ENCODE data around the gene PLET1.

The PLET1 gene

DNA sequence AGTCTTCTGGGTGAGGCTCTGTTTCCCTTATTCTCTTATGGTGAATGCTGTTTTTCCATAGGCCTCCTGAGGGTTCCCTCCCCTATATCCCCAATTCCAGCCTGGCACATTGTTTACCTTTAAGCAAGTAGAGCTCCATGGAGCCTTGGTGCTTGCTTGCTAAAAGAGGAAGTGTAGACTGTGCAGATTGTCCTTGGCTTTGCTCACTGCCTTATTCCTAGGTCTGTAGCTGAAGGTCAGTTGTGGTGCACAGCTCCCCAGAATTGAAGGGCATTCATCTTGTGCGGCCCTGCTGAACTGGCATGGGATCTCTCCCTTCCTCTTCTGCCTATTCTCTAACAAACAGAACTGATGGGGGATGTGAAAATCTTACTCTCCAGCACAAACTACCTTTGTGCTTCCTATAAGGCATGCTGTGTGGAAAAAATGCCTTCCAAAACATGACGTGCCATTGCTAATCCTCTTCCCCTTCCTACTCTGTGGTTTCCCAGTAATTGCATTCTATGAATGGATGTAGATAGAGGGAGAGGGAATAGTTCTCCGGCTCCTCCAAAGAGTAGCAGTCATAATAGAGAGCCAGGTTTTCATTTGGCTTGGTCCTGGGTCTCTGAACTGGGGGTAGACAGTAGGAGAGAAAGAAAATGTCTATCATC lies 34.2 kb upstream of the PLET1 start:
- TF ChIP-seq ZFHX2 (tag by site-specific recombination; conservative IDR thresholded peaks at IDR 0.05) (no peak), ZNF221 (tag by site-specific recombination; IDR thresholded peaks at IDR 0.05; ENCODE audit: borderline replicate concordance) (no peak), ZNF660 (tag by site-specific recombination; IDR thresholded peaks at IDR 0.05) (no peak), ZNF571 (tag by site-specific recombination; IDR thresholded peaks at IDR 0.05) (no peak), ZBTB1 (tag by site-specific recombination; IDR thresholded peaks at IDR 0.05) (no peak), ZNF544 (tag by site-specific recombination; IDR thresholded peaks at IDR 0.05) (no peak), ZNF335 (tag by site-specific recombination; conservative IDR thresholded peaks at IDR 0.05) (no peak), ZNF274 (IDR thresholded peaks at IDR 0.05; ENCODE audit: low read length) (no peak), ZNF274 (tag by site-specific recombination; IDR thresholded peaks at IDR 0.05; ENCODE audit: borderline replicate concordance) (no peak), ZNF433 (tag by site-specific recombination; IDR thresholded peaks at IDR 0.05; ENCODE audit: low read depth) (no peak), ZNF747 (tag by site-specific recombination; IDR thresholded peaks at IDR 0.05) (no peak), GLIS1 (tag by site-specific recombination; IDR thresholded peaks at IDR 0.05) (no peak), ZNF560 (tag by site-specific recombination; IDR thresholded peaks at IDR 0.05; ENCODE audit: borderline replicate concordance) (no peak)
- TF ChIP-seq, protein P1, sequence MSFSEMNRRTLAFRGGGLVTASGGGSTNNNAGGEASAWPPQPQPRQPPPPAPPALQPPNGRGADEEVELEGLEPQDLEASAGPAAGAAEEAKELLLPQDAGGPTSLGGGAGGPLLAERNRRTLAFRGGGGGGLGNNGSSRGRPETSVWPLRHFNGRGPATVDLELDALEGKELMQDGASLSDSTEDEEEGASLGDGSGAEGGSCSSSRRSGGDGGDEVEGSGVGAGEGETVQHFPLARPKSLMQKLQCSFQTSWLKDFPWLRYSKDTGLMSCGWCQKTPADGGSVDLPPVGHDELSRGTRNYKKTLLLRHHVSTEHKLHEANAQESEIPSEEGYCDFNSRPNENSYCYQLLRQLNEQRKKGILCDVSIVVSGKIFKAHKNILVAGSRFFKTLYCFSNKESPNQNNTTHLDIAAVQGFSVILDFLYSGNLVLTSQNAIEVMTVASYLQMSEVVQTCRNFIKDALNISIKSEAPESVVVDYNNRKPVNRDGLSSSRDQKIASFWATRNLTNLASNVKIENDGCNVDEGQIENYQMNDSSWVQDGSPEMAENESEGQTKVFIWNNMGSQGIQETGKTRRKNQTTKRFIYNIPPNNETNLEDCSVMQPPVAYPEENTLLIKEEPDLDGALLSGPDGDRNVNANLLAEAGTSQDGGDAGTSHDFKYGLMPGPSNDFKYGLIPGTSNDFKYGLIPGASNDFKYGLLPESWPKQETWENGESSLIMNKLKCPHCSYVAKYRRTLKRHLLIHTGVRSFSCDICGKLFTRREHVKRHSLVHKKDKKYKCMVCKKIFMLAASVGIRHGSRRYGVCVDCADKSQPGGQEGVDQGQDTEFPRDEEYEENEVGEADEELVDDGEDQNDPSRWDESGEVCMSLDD (tag by site-specific recombination; IDR thresholded peaks at IDR 0.05): no peak
- TF ChIP-seq, protein P2, sequence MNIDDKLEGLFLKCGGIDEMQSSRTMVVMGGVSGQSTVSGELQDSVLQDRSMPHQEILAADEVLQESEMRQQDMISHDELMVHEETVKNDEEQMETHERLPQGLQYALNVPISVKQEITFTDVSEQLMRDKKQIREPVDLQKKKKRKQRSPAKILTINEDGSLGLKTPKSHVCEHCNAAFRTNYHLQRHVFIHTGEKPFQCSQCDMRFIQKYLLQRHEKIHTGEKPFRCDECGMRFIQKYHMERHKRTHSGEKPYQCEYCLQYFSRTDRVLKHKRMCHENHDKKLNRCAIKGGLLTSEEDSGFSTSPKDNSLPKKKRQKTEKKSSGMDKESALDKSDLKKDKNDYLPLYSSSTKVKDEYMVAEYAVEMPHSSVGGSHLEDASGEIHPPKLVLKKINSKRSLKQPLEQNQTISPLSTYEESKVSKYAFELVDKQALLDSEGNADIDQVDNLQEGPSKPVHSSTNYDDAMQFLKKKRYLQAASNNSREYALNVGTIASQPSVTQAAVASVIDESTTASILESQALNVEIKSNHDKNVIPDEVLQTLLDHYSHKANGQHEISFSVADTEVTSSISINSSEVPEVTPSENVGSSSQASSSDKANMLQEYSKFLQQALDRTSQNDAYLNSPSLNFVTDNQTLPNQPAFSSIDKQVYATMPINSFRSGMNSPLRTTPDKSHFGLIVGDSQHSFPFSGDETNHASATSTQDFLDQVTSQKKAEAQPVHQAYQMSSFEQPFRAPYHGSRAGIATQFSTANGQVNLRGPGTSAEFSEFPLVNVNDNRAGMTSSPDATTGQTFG (tag by site-specific recombination; IDR thresholded peaks at IDR 0.05; ENCODE audit: borderline replicate concordance): no peak
- TF ChIP-seq, protein P3, sequence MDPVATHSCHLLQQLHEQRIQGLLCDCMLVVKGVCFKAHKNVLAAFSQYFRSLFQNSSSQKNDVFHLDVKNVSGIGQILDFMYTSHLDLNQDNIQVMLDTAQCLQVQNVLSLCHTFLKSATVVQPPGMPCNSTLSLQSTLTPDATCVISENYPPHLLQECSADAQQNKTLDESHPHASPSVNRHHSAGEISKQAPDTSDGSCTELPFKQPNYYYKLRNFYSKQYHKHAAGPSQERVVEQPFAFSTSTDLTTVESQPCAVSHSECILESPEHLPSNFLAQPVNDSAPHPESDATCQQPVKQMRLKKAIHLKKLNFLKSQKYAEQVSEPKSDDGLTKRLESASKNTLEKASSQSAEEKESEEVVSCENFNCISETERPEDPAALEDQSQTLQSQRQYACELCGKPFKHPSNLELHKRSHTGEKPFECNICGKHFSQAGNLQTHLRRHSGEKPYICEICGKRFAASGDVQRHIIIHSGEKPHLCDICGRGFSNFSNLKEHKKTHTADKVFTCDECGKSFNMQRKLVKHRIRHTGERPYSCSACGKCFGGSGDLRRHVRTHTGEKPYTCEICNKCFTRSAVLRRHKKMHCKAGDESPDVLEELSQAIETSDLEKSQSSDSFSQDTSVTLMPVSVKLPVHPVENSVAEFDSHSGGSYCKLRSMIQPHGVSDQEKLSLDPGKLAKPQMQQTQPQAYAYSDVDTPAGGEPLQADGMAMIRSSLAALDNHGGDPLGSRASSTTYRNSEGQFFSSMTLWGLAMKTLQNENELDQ (tag by site-specific recombination; IDR thresholded peaks at IDR 0.05; ENCODE audit: low read depth): no peak
- TF ChIP-seq, protein P4, sequence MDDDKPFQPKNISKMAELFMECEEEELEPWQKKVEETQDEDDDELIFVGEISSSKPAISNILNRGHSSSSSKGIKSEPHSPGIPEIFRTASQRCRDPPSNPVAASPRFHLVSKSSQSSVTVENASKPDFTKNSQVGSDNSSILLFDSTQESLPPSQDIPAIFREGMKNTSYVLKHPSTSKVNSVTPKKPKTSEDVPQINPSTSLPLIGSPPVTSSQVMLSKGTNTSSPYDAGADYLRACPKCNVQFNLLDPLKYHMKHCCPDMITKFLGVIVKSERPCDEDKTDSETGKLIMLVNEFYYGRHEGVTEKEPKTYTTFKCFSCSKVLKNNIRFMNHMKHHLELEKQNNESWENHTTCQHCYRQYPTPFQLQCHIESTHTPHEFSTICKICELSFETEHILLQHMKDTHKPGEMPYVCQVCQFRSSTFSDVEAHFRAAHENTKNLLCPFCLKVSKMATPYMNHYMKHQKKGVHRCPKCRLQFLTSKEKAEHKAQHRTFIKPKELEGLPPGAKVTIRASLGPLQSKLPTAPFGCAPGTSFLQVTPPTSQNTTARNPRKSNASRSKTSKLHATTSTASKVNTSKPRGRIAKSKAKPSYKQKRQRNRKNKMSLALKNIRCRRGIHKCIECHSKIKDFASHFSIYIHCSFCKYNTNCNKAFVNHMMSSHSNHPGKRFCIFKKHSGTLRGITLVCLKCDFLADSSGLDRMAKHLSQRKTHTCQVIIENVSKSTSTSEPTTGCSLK (tag by site-specific recombination; IDR thresholded peaks at IDR 0.05): no peak
- TF ChIP-seq, protein P5, sequence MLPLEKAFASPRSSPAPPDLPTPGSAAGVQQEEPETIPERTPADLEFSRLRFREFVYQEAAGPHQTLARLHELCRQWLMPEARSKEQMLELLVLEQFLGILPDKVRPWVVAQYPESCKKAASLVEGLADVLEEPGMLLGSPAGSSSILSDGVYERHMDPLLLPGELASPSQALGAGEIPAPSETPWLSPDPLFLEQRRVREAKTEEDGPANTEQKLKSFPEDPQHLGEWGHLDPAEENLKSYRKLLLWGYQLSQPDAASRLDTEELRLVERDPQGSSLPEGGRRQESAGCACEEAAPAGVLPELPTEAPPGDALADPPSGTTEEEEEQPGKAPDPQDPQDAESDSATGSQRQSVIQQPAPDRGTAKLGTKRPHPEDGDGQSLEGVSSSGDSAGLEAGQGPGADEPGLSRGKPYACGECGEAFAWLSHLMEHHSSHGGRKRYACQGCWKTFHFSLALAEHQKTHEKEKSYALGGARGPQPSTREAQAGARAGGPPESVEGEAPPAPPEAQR (tag by site-specific recombination; IDR thresholded peaks at IDR 0.05): no peak
- TF ChIP-seq, protein P6, sequence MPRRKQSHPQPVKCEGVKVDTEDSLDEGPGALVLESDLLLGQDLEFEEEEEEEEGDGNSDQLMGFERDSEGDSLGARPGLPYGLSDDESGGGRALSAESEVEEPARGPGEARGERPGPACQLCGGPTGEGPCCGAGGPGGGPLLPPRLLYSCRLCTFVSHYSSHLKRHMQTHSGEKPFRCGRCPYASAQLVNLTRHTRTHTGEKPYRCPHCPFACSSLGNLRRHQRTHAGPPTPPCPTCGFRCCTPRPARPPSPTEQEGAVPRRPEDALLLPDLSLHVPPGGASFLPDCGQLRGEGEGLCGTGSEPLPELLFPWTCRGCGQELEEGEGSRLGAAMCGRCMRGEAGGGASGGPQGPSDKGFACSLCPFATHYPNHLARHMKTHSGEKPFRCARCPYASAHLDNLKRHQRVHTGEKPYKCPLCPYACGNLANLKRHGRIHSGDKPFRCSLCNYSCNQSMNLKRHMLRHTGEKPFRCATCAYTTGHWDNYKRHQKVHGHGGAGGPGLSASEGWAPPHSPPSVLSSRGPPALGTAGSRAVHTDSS (tag by site-specific recombination; IDR thresholded peaks at IDR 0.05): no peak
- Histone ChIP-seq H3K9me3 (ENCODE audit: control insufficient read depth, insufficient read depth, low read depth, low read length) (no peaks in the 10 kb centered on the region), H3K4me3 (ENCODE audit: low read depth, low read length) (no peak overlapping the region), H3K4me1 (ENCODE audit: control insufficient read depth, insufficient read depth, low read length) (no peaks in the 10 kb centered on the region; the same call in 1 of the 2 replicates), H3K36me3 (ENCODE audit: control insufficient read depth in 2 of 2, insufficient read depth in 1 of 2, low read length in 2 of 2) (no peaks in the 10 kb centered on the region), H3K27ac (ENCODE audit: extremely low read depth, low read depth, low read length) (no peak overlapping the region)
- ChIA-PET CTCF (interaction anchor here (0.5 to 1.5 kb wide), 5 partner anchors 135 to 995 kb away, joined by 3 to 4 read pairs (median 4); no protein-coding TSS in a partner anchor), POLR2A (no interaction called here)

Measured in HEK293 (cell line).